ENCODE data around the gene OPRL1. TPM values are rescaled to one million over a fixed set of nuclear protein-coding genes. Genes with fewer than 3 reads are reported as not detected.

OPRL1 gene
- total and polyA plus RNA-seq, 2 donors (not counting 1 experiment from before 2014, with no cell fraction given), result 0.49 to 4.1 TPM

GRCh38 chr20:64051033-64051452, 28.8 kb upstream of the OPRL1 start:
- Histone ChIP-seq H3K9ac (ENCODE audit: insufficient read depth, low read length) (no peak overlapping the region), H3K27ac (ENCODE audit: insufficient read depth, low read length) (no peak overlapping the region), H3K4me2 (ENCODE audit: extremely low read depth, insufficient read depth, low read length) (no peak overlapping the region), H4K20me1 (ENCODE audit: control insufficient read depth, extremely low read depth, insufficient read depth, low read length) (no peaks in the 10 kb centered on the region), H3K36me3 (ENCODE audit: control insufficient read depth, insufficient read depth, low read length) (no peaks in the 10 kb centered on the region), H3K27me3 (ENCODE audit: control insufficient read depth, insufficient read depth, low read length) (peaks cover 11% of the 10 kb centered on the region), H3K4me1 (ENCODE audit: control insufficient read depth, extremely low read depth, insufficient read depth, low read length) (no peaks in the 10 kb centered on the region), H2AFZ (ENCODE audit: low read length) (no peak overlapping the region), H3K9me3 (ENCODE audit: control insufficient read depth, insufficient read depth, low read depth, low read length) (no peaks in the 10 kb centered on the region), H3K4me3 (replicated peaks in 1 of 4; ENCODE audit: control extremely low read depth in 1 of 4, insufficient read depth in 1 of 4, low read depth in 3 of 4, low read length in 4 of 4) (no peak overlapping the region), H3K79me2 (ENCODE audit: control insufficient read depth, insufficient read depth, low read length) (no peaks in the 10 kb centered on the region)
- no peak for TF ChIP-seq CTCF (conservative IDR thresholded peaks at IDR 0.05 in 1 of 2, IDR thresholded peaks at IDR 0.05 in 1 of 2; ENCODE audit: low read depth in 1 of 2, low read length in 2 of 2)
- no peak for TF ChIP-seq EZH2 (IDR thresholded peaks at IDR 0.05; ENCODE audit: low read length, missing control alignments)
- DNase-seq (ENCODE audit: low read depth in 2 of 2), result no peak

DNA sequence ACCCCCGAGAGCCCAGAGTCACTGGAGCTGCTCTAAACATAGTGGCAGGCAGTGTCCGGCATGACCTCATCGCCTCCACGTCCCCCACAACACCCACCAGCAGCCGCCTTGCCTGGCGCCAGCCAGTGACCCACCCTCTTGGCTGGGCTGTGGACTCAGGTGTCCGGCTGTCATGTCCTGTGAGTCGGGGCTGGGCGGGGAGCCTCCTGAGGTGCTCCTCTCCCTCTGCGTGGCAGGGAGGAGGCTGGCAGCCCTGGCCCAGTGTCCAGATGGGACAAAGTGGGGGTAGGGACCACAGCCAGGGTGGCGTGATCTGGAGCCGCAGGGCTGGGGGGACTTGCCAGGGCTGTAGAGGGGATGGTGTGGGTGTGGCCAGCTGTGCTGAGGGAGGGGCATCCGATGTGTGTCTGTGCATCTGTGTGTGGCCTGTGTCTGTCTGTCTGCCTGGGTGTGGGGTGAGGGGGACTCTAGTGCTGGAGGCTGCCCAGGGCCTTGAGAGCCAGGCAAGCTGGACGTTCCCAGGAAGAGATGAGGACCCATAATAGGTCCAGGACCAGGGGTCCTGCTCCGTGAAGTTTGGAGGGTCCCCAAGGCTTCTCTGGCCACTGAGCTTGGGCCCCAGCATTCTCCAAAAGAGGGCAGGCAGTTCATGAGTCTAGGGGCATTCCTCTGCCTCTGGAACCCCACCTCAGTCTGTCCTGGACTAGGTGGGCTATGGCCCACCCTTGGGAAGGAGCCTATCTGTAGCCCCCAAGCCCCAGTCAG, 28.1 kb upstream of the OPRL1 start:
- H3K4me2 ChIP-seq (ENCODE audit: extremely low read depth, insufficient read depth, low read length), result no peak overlapping the region
- TF ChIP-seq EZH2 (IDR thresholded peaks at IDR 0.05; ENCODE audit: low read length, missing control alignments) (no peak), CTCF (conservative IDR thresholded peaks at IDR 0.05 in 1 of 2, IDR thresholded peaks at IDR 0.05 in 1 of 2; ENCODE audit: low read depth in 1 of 2, low read length in 2 of 2) (no peak)
- H3K4me3 ChIP-seq (replicated peaks in 1 of 4; ENCODE audit: control extremely low read depth in 1 of 4, insufficient read depth in 1 of 4, low read depth in 3 of 4, low read length in 4 of 4), result no peak overlapping the region
- no peaks in the 10 kb centered on the region for H3K9me3 ChIP-seq (ENCODE audit: control insufficient read depth, insufficient read depth, low read depth, low read length)
- H3K79me2 ChIP-seq (ENCODE audit: control insufficient read depth, insufficient read depth, low read length), result no peaks in the 10 kb centered on the region
- H2AFZ ChIP-seq (ENCODE audit: low read length), result no peak overlapping the region
- no peaks in the 10 kb centered on the region for H4K20me1 ChIP-seq (ENCODE audit: control insufficient read depth, extremely low read depth, insufficient read depth, low read length)
- H3K4me1 ChIP-seq (ENCODE audit: control insufficient read depth, extremely low read depth, insufficient read depth, low read length), result no peaks in the 10 kb centered on the region
- no peak overlapping the region for H3K9ac ChIP-seq (ENCODE audit: insufficient read depth, low read length)
- no peaks in the 10 kb centered on the region for H3K36me3 ChIP-seq (ENCODE audit: control insufficient read depth, insufficient read depth, low read length)
- peaks cover 11% of the 10 kb centered on the region for H3K27me3 ChIP-seq (ENCODE audit: control insufficient read depth, insufficient read depth, low read length)
- DNase-seq (ENCODE audit: low read depth in 2 of 2), result no peak
- H3K27ac ChIP-seq (ENCODE audit: insufficient read depth, low read length), result no peak overlapping the region

DNA sequence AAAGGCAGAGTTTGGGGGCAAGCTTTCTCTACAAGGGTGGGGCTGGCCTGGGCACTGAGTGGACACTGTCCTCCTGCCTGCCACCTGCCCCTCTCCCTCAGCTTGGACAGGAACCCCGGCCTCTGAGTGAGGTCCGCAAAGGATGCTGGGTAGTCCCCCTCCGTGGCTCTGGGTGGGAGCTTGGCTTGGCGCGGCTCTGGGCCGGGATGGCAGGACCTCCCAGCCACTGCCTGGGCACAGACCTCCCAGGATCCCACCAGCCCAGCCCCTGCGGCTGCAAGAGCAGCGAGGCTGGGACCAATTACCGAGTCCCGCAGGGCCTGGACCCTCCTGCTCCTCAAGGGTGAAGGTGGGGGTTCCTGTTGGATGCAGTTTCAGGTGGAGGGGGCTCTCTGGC, 27.6 kb upstream of the OPRL1 start:
- no peak for TF ChIP-seq CTCF (conservative IDR thresholded peaks at IDR 0.05 in 1 of 2, IDR thresholded peaks at IDR 0.05 in 1 of 2; ENCODE audit: low read depth in 1 of 2, low read length in 2 of 2)
- TF ChIP-seq EZH2 (IDR thresholded peaks at IDR 0.05; ENCODE audit: low read length, missing control alignments), result no peak
- no peak overlapping the region for H2AFZ ChIP-seq (ENCODE audit: low read length)
- H3K36me3 ChIP-seq (ENCODE audit: control insufficient read depth, insufficient read depth, low read length), result no peaks in the 10 kb centered on the region
- no peaks in the 10 kb centered on the region for H3K4me1 ChIP-seq (ENCODE audit: control insufficient read depth, extremely low read depth, insufficient read depth, low read length)
- H4K20me1 ChIP-seq (ENCODE audit: control insufficient read depth, extremely low read depth, insufficient read depth, low read length), result no peaks in the 10 kb centered on the region
- no peak for DNase-seq (ENCODE audit: low read depth in 2 of 2)
- no peak overlapping the region for H3K9ac ChIP-seq (ENCODE audit: insufficient read depth, low read length)
- H3K9me3 ChIP-seq (ENCODE audit: control insufficient read depth, insufficient read depth, low read depth, low read length), result no peaks in the 10 kb centered on the region
- H3K27ac ChIP-seq (ENCODE audit: insufficient read depth, low read length), result no peak overlapping the region
- peaks cover 8% of the 10 kb centered on the region for H3K27me3 ChIP-seq (ENCODE audit: control insufficient read depth, insufficient read depth, low read length)
- no peak overlapping the region for H3K4me2 ChIP-seq (ENCODE audit: extremely low read depth, insufficient read depth, low read length)
- H3K79me2 ChIP-seq (ENCODE audit: control insufficient read depth, insufficient read depth, low read length), result no peaks in the 10 kb centered on the region
- no peak overlapping the region for H3K4me3 ChIP-seq (replicated peaks in 1 of 4; ENCODE audit: control extremely low read depth in 1 of 4, insufficient read depth in 1 of 4, low read depth in 3 of 4, low read length in 4 of 4)
